ENCODE results near the gene MRPS23.

The MRPS23 gene

GRCh38 chr17:57889252-57889651, 39.4 kb upstream of the MRPS23 start:
- Histone ChIP-seq H3K4me2 (ENCODE audit: low read length) (no peak overlapping the region), H3K27me3 (ENCODE audit: insufficient read depth, low read length) (peaks cover 9% of the 10 kb centered on the region), H2AFZ (ENCODE audit: low read length) (no peak overlapping the region), H4K20me1 (ENCODE audit: insufficient read depth, low read length) (no peaks in the 10 kb centered on the region), H3K4me3 (ENCODE audit: low read depth, low read length, poor library complexity, severe bottlenecking) (no peak overlapping the region), H3K36me3 (ENCODE audit: insufficient read depth, low read length) (no peaks in the 10 kb centered on the region), H3K9ac (ENCODE audit: low read length) (no peak overlapping the region), H3K9me3 (ENCODE audit: low read length) (no peaks in the 10 kb centered on the region), H3F3A (ENCODE audit: insufficient read depth, low read length) (no peaks in the 10 kb centered on the region), H3K4me1 (ENCODE audit: insufficient read depth, low read length, severe bottlenecking) (no peaks in the 10 kb centered on the region), H3K27ac (ENCODE audit: low read depth, low read length, poor library complexity, severe bottlenecking) (no peak overlapping the region), H3K79me2 (ENCODE audit: insufficient read depth, low read length) (no peaks in the 10 kb centered on the region), H3K9me2 (ENCODE audit: low read depth, low read length) (no peaks in the 10 kb centered on the region)
- TF ChIP-seq EZH2 (IDR thresholded peaks at IDR 0.05; ENCODE audit: borderline replicate concordance, low read length) (no peak), CTCF (IDR thresholded peaks at IDR 0.05; ENCODE audit: low read length) (no peak)

- no peak overlapping the region for H3K27ac ChIP-seq (ENCODE audit: low read depth, low read length, poor library complexity, severe bottlenecking)
- H3K36me3 ChIP-seq (ENCODE audit: insufficient read depth, low read length), result no peaks in the 10 kb centered on the region
- no peaks in the 10 kb centered on the region for H3K9me2 ChIP-seq (ENCODE audit: low read depth, low read length)
- H3K9me3 ChIP-seq (ENCODE audit: low read length), result no peaks in the 10 kb centered on the region
- no peaks in the 10 kb centered on the region for H3F3A ChIP-seq (ENCODE audit: insufficient read depth, low read length)
- H3K9ac ChIP-seq (ENCODE audit: low read length), result no peak overlapping the region
- TF ChIP-seq CTCF (IDR thresholded peaks at IDR 0.05; ENCODE audit: low read length), result no peak
- TF ChIP-seq EZH2 (IDR thresholded peaks at IDR 0.05; ENCODE audit: borderline replicate concordance, low read length), result no peak
- H4K20me1 ChIP-seq (ENCODE audit: insufficient read depth, low read length), result no peaks in the 10 kb centered on the region
- peaks cover 9% of the 10 kb centered on the region for H3K27me3 ChIP-seq (ENCODE audit: insufficient read depth, low read length)
- no peak overlapping the region for H3K4me3 ChIP-seq (ENCODE audit: low read depth, low read length, poor library complexity, severe bottlenecking)
- H3K4me2 ChIP-seq (ENCODE audit: low read length), result no peak overlapping the region
- H2AFZ ChIP-seq (ENCODE audit: low read length), result no peak overlapping the region
- H3K4me1 ChIP-seq (ENCODE audit: insufficient read depth, low read length, severe bottlenecking), result no peaks in the 10 kb centered on the region
- H3K79me2 ChIP-seq (ENCODE audit: insufficient read depth, low read length), result no peaks in the 10 kb centered on the region
These were observed 38.7 kb upstream of the MRPS23 start for GRCh38 chr17:57888311-57889216.

- no peak overlapping the region for H2AFZ ChIP-seq (ENCODE audit: low read length)
These were observed 37.3 kb upstream of the MRPS23 start for GRCh38 chr17:57887161-57887560.

More at GRCh38 chr17:57887161-57887560, 37.3 kb upstream of the MRPS23 start:
- TF ChIP-seq EZH2 (IDR thresholded peaks at IDR 0.05; ENCODE audit: borderline replicate concordance, low read length) (no peak), CTCF (IDR thresholded peaks at IDR 0.05; ENCODE audit: low read length) (no peak)
- Histone ChIP-seq H3K4me2 (ENCODE audit: low read length) (no peak overlapping the region), H3K27ac (ENCODE audit: low read depth, low read length, poor library complexity, severe bottlenecking) (no peak overlapping the region), H4K20me1 (ENCODE audit: insufficient read depth, low read length) (no peaks in the 10 kb centered on the region), H3K9ac (ENCODE audit: low read length) (no peak overlapping the region), H3K36me3 (ENCODE audit: insufficient read depth, low read length) (no peaks in the 10 kb centered on the region), H3F3A (ENCODE audit: insufficient read depth, low read length) (no peaks in the 10 kb centered on the region), H3K4me3 (ENCODE audit: low read depth, low read length, poor library complexity, severe bottlenecking) (no peak overlapping the region), H3K9me3 (ENCODE audit: low read length) (no peaks in the 10 kb centered on the region), H3K4me1 (ENCODE audit: insufficient read depth, low read length, severe bottlenecking) (no peaks in the 10 kb centered on the region), H3K9me2 (ENCODE audit: low read depth, low read length) (no peaks in the 10 kb centered on the region), H3K27me3 (ENCODE audit: insufficient read depth, low read length) (peaks cover 14% of the 10 kb centered on the region), H3K79me2 (ENCODE audit: insufficient read depth, low read length) (no peaks in the 10 kb centered on the region)
